GM12891 (cell line): ENCODE measurements around the gene ZCWPW2.

ENCODE experiments used
- DNase-seq: peaks from one replicate; pipeline ENCODE4 v3.0.0; 2011; ENCODE audit warnings: low spot score; ENCODE audit not compliant: insufficient read length
- FAIRE-seq: peaks from 2 replicates; lab custom pipeline; 2011; peaks lifted over from hg19 to GRCh38; lab: Jason Lieb, UNC
- PAX5 ChIP-seq: IDR thresholded peaks from 2 replicates; pipeline ENCODE4 v1.6.1; 2011; ENCODE audit warnings: low read length, moderate library complexity, mild to moderate bottlenecking; ENCODE audit not compliant: insufficient read depth, severe bottlenecking
- POLR2A ChIP-seq: IDR thresholded peaks from 2 replicates; pipeline ENCODE4 v1.6.1; 2011; ENCODE audit warnings: low read depth, low read length, control low read depth
- POLR2AphosphoS5 ChIP-seq: IDR thresholded peaks from 2 replicates; pipeline ENCODE4 v1.6.1; 2011; ENCODE audit warnings: low read depth, low read length, control low read depth
- POU2F2 ChIP-seq: IDR thresholded peaks from 2 replicates; pipeline ENCODE4 v1.6.1; 2011; ENCODE audit warnings: low read depth, mild to moderate bottlenecking, control low read depth, low read length, moderate library complexity
- SPI1 ChIP-seq: IDR thresholded peaks from 2 replicates; pipeline ENCODE4 v1.6.1; 2011; ENCODE audit warnings: low read depth, low read length, control low read depth
- TAF1 ChIP-seq: IDR thresholded peaks from 2 replicates; pipeline ENCODE4 v1.6.1; 2011; ENCODE audit warnings: low read depth, low read length, control low read depth

Gene ZCWPW2

GRCh38 chr3:28485164-28485563 is 136.6 kb downstream of the ZCWPW2 start:
- TF ChIP-seq TAF1 (no peak), PAX5 (no peak), SPI1 (no peak), POU2F2 (no peak), POLR2A (no peak), POLR2AphosphoS5 (no peak)
- FAIRE-seq (no peak), DNase-seq (no peak)

DNA sequence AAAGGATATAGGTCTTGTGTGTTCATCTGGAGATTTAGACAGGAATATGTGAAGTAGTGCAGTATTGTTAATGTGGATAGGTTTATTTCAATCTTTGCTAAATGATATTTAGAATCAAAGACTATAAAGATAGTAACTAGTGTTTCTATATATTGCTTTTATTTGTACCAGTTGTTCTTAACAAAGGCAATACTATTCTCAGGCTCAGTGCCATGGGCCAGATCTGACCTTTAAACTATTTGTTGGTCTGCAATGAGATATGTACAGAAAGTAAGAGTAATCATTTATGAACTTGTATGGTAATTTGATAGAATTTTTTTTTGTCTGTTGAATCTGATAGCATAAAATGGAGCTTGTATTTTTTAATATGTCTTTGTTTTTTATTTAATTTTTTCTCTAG is 146.8 kb downstream of the ZCWPW2 start:
- DNase-seq (no peak), FAIRE-seq (no peak)
- TF ChIP-seq POLR2AphosphoS5 (no peak), PAX5 (no peak), SPI1 (no peak), POU2F2 (no peak), POLR2A (no peak), TAF1 (no peak)

- DNase-seq (no peak), FAIRE-seq (no peak)
- TF ChIP-seq TAF1 = no peak
- no peak for TF ChIP-seq SPI1
- no peak for TF ChIP-seq POU2F2
- TF ChIP-seq POLR2AphosphoS5 = no peak
- TF ChIP-seq POLR2A = no peak
- TF ChIP-seq PAX5 = no peak
These were observed 153.9 kb downstream of the ZCWPW2 start for GRCh38 chr3:28502397-28502937.

GRCh38 chr3:28504976-28505375 is 156.5 kb downstream of the ZCWPW2 start:
- TF ChIP-seq POLR2A (no peak), POU2F2 (no peak), TAF1 (no peak), SPI1 (no peak), POLR2AphosphoS5 (no peak), PAX5 (no peak)
- DNase-seq = no peak
- FAIRE-seq = no peak

DNA sequence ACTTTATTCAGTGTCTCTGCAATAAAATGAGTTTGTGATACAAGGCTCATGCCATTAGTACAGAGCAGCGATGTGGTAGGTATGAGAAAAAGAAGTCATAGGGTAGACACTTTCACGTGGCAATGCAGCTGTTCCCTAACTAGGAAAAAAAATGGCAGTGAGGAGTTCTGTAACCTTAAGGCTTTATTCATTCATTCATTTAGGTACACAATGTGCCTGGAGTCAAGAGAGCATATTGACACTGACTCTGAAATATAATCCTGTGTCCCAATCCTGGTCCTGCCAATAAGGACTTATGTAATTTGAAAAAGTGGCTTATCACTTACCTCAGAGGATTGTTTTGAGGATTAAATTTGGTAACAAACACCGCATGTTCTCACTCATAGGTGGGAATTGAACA is 173.1 kb downstream of the ZCWPW2 start:
- no peak for FAIRE-seq
- DNase-seq = no peak
- TF ChIP-seq PAX5 (no peak), POLR2AphosphoS5 (no peak)

- no peak for DNase-seq
- TF ChIP-seq POLR2AphosphoS5 (no peak), POLR2A (no peak)
- no peak for FAIRE-seq
These were observed 193.8 kb downstream of the ZCWPW2 start for GRCh38 chr3:28542351-28542750.

- FAIRE-seq = no peak
- DNase-seq = no peak
- TF ChIP-seq POU2F2 (no peak), POLR2A (no peak), POLR2AphosphoS5 (no peak), TAF1 (no peak), PAX5 (no peak)
These were observed 195.7 kb downstream of the ZCWPW2 start for GRCh38 chr3:28544236-28544635.

GRCh38 chr3:28544831-28545230 is 196.3 kb downstream of the ZCWPW2 start:
- DNase-seq = no peak
- FAIRE-seq = no peak
- TF ChIP-seq PAX5 (no peak), SPI1 (no peak)

GRCh38 chr3:28547677-28548076 is 199.2 kb downstream of the ZCWPW2 start:
- TF ChIP-seq PAX5 = no peak
- no peak for TF ChIP-seq SPI1
- no peak for TF ChIP-seq POU2F2
- no peak for TF ChIP-seq POLR2AphosphoS5
- TF ChIP-seq TAF1 = no peak
- TF ChIP-seq POLR2A = no peak
- FAIRE-seq = no peak
- no peak for DNase-seq

- DNase-seq (no peak), FAIRE-seq (no peak)
- no peak for TF ChIP-seq POLR2A
- no peak for TF ChIP-seq SPI1
- TF ChIP-seq TAF1 = no peak
- TF ChIP-seq PAX5 = no peak
- no peak for TF ChIP-seq POU2F2
- TF ChIP-seq POLR2AphosphoS5 = no peak
These were observed 204.7 kb downstream of the ZCWPW2 start for GRCh38 chr3:28553175-28553574.

- DNase-seq = no peak
- no peak for TF ChIP-seq POLR2A
- no peak for TF ChIP-seq POU2F2
- TF ChIP-seq POLR2AphosphoS5 = no peak
- TF ChIP-seq TAF1 = no peak
- TF ChIP-seq SPI1 = no peak
- no peak for TF ChIP-seq PAX5
- no peak for FAIRE-seq
These were observed 207.7 kb downstream of the ZCWPW2 start for GRCh38 chr3:28556195-28556594.
